ENCODE results near the gene FOXN1.

DNA sequence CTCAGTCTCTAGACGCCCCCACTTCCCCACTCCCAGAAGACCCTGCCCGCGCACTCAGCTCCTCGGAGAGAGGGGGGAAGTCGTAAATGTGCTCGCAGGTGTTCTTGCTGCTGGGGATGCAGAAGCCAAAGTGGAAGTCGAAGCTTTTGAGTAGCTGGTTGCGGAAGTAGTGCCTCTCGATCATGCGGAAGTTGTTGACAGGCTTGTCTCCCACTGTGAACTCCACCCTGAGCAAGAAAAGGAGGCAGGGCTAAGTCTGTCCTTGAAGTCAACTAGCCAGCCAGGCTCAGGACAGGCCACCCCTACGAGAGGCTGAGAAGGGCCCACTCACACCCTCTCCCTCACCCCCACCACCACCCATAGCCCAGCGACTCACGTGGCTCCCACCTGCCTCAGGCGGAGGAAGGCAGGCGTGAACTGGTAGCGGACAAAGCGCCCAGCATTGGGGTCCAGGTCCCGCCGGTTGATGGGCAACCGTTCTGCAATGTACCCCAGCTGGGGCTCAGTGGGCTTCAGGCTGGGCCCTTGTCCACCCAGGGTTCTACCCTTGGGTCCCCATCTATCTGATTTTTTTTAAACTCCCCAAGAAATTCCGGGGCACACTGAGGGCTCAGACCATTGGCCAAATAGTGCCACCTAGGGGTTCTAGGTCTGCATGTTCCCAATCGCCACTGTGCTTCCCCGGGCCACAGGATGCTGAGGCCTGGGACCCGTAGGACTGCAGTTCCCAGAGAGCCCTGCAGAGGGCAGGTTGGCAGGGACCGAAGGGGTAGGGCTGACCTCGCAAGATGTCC lies 41.7 kb downstream of the FOXN1 start:
- TF ChIP-seq, protein P1, sequence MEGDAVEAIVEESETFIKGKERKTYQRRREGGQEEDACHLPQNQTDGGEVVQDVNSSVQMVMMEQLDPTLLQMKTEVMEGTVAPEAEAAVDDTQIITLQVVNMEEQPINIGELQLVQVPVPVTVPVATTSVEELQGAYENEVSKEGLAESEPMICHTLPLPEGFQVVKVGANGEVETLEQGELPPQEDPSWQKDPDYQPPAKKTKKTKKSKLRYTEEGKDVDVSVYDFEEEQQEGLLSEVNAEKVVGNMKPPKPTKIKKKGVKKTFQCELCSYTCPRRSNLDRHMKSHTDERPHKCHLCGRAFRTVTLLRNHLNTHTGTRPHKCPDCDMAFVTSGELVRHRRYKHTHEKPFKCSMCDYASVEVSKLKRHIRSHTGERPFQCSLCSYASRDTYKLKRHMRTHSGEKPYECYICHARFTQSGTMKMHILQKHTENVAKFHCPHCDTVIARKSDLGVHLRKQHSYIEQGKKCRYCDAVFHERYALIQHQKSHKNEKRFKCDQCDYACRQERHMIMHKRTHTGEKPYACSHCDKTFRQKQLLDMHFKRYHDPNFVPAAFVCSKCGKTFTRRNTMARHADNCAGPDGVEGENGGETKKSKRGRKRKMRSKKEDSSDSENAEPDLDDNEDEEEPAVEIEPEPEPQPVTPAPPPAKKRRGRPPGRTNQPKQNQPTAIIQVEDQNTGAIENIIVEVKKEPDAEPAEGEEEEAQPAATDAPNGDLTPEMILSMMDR (IDR thresholded peaks at IDR 0.05), result peak; percentile 69 to 94 (median 88)
- TF ChIP-seq POLR2A (IDR thresholded peaks at IDR 0.05), result no peak
